Activated CD4-positive, alpha-beta T cell treated with anti-CD3 and anti-CD28 coated beads, Interleukin-2, amount 10 ng/mL, durations not matched to agents 7 days and 5 days (primary cell): ENCODE results near the gene IRF6. TPM values are rescaled to one million over a fixed set of nuclear protein-coding genes. Genes with fewer than 3 reads are reported as not detected.
A peak's percentile ranks its signal among the peaks of the same experiment; 100 is the strongest.
"Not testable (repeated sequence)": the region's sequence is repeated elsewhere in the genome, so short reads cannot be mapped to it uniquely, and the experiment has no call there.

Experiments
- CTCF ChIA-PET: fragments of 350-600 bp; sonication (Branson Sonifier 250); formaldehyde crosslinking; loops from one replicate; lab custom pipeline; 2021; ENCODE audit warnings: antibody characterized with exemption; lab: Charles Lee
- POLR2A ChIA-PET: fragments of 350-600 bp; sonication (Branson Sonifier 250); formaldehyde crosslinking; loops from one replicate; lab custom pipeline; 2021; ENCODE audit warnings: antibody characterized with exemption; lab: Charles Lee
- DNase-seq: peaks from one replicate; pipeline ENCODE4 v3.0.0-alpha.2; 2020
- H3K27ac Mint-ChIP-seq: one replicate; pipeline ENCODE4 v1.8.0; 2021; ENCODE audit warnings: mild to moderate bottlenecking, moderate library complexity, mixed read lengths
- H3K27me3 Mint-ChIP-seq: one replicate; pipeline ENCODE4 v1.8.0; 2021; ENCODE audit warnings: mixed read lengths
- H3K36me3 Mint-ChIP-seq: one replicate; pipeline ENCODE4 v1.8.0; 2021; ENCODE audit warnings: low read depth, mixed read lengths
- H3K4me1 Mint-ChIP-seq: one replicate; pipeline ENCODE4 v1.8.0; 2021; ENCODE audit warnings: mixed read lengths
- H3K4me3 Mint-ChIP-seq: one replicate; pipeline ENCODE4 v1.8.0; 2021; ENCODE audit warnings: mild to moderate bottlenecking, moderate library complexity, mixed read lengths
- H3K9me3 Mint-ChIP-seq: one replicate; pipeline ENCODE4 v1.8.0; 2021; ENCODE audit warnings: mixed read lengths
- total RNA-seq, 2 experiments: library from RNA; stranded (reverse); gene quantifications; one replicate each; pipeline ENCODE4 v1.2.3, GENCODE V29; 2021

IRF6 gene
- total RNA-seq, 2 experiments from 2014 or later = not detected

GRCh38 chr1:209802117-209802779 lies 3.7 kb downstream of the IRF6 start:
- no peak overlapping the region for H3K4me3 Mint-ChIP-seq
- H3K36me3 Mint-ChIP-seq = no peaks in the 10 kb centered on the region
- H3K9me3 Mint-ChIP-seq = no peaks in the 10 kb centered on the region
- H3K4me1 Mint-ChIP-seq = peaks cover 10% of the 10 kb centered on the region
- H3K27ac Mint-ChIP-seq = no peak overlapping the region
- ChIA-PET CTCF (interaction anchor here (1.0 to 2.5 kb wide), 3 partner anchors 9 to 83 kb away, joined by 3 to 10 read pairs (median 3); no protein-coding TSS in a partner anchor), POLR2A (no interaction called here)
- DNase-seq = no peak
- peaks cover 15% of the 10 kb centered on the region for H3K27me3 Mint-ChIP-seq

GRCh38 chr1:209800984-209801834 lies 4.7 kb downstream of the IRF6 start:
- Mint-ChIP-seq H3K4me1 (peaks cover 8% of the 10 kb centered on the region), H3K9me3 (no peaks in the 10 kb centered on the region), H3K36me3 (no peaks in the 10 kb centered on the region), H3K27ac (no peak overlapping the region), H3K4me3 (no peak overlapping the region), H3K27me3 (peaks cover 18% of the 10 kb centered on the region)
- POLR2A ChIA-PET = no interaction called here
- DNase-seq = no peak
- CTCF ChIA-PET = interaction anchor here (1.0 to 2.5 kb wide), 4 partner anchors 10 to 84 kb away, joined by 3 to 10 read pairs (median 4); no protein-coding TSS in a partner anchor

DNA sequence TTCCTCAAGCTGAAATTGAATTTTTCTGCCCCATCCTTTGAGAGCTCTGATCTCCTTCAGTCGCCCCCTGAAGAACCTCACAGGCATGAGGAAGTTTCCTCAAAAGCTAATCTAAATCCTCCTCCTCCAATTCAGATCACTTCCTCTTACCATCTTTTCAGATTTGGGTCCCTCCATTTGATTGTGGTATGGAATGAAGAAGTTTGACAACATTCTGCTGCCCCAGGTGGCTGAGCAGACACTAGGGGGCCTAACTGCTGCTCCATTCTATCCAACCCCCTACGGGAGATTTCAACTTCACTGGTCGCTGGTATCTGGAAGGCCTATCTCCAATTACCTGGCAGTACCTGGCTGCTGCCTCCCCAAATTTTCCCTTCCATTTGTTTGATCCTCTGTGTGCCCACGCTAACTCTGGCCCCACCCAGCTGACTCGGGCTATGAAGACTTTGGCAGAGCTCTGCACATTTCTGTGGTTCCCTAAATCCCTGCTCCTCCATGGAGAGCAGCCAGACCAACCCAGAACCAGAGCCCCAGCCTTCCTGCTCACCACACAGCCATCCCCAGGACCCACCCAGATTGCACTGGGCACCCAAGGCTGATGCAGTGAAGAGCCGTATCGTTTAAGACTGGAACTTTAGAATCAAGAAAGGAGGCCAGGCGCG lies 7.8 kb downstream of the IRF6 start:
- Mint-ChIP-seq H3K4me3 (no peak overlapping the region), H3K27me3 (peaks cover 29% of the 10 kb centered on the region), H3K4me1 (no peaks in the 10 kb centered on the region), H3K9me3 (peaks cover 8% of the 10 kb centered on the region), H3K27ac (no peak overlapping the region), H3K36me3 (no peaks in the 10 kb centered on the region)
- POLR2A ChIA-PET = interaction anchor here (0.6 kb wide), 1 partner anchor 33 kb away, joined by 3 read pairs; no protein-coding TSS in a partner anchor
- DNase-seq = no peak
- CTCF ChIA-PET = interaction anchor here (0.7 to 2.2 kb wide), 5 partner anchors 9 to 25 kb away, joined by 3 to 8 read pairs (median 6); no protein-coding TSS in a partner anchor

GRCh38 chr1:209793711-209794110 lies 12.2 kb downstream of the IRF6 start:
- H3K27ac Mint-ChIP-seq, POLR2A ChIA-PET, H3K36me3 Mint-ChIP-seq, H3K9me3 Mint-ChIP-seq, DNase-seq, H3K4me3 Mint-ChIP-seq: not testable (repeated sequence)
- CTCF ChIA-PET = interaction anchor here (1.2 to 2.6 kb wide), 4 partner anchors 10 to 30 kb away, joined by 3 to 5 read pairs (median 4); partner anchors contain the start of genes C1orf74 and IRF6
- peaks cover 35% of the 10 kb centered on the region for H3K27me3 Mint-ChIP-seq
- peaks cover 14% of the 10 kb centered on the region for H3K4me1 Mint-ChIP-seq

DNA sequence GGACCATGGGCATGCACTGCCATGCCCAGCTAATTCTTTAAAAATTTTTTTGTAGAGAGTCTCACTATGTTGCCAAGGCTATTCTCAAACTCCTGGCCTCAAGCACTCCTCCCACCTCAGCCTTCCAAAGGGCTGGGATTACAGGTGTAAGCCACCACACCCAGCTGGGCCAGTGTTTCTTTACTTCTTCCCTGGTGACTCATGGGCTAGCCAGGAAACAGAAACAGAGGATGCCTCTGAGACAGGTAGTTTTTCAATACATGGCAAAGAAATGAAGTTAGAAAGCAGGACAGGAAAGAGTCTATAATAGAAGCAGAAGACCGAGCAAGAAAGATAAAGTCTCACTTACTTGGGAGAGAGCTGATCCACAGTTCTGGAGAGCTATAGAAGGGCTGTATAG lies 14.0 kb downstream of the IRF6 start:
- no peak for DNase-seq
- Mint-ChIP-seq H3K9me3 (peaks cover 8% of the 10 kb centered on the region), H3K36me3 (peaks cover 2% of the 10 kb centered on the region), H3K27ac (no peak overlapping the region), H3K4me3 (no peak overlapping the region), H3K4me1 (peaks cover 14% of the 10 kb centered on the region), H3K27me3 (peaks cover 38% of the 10 kb centered on the region)
- ChIA-PET POLR2A (no interaction called here), CTCF (interaction anchor here (0.9 to 2.6 kb wide), 4 partner anchors 8 to 36 kb away, joined by 3 to 5 read pairs (median 4); partner anchors contain the start of genes C1orf74, IRF6 and UTP25)

DNA sequence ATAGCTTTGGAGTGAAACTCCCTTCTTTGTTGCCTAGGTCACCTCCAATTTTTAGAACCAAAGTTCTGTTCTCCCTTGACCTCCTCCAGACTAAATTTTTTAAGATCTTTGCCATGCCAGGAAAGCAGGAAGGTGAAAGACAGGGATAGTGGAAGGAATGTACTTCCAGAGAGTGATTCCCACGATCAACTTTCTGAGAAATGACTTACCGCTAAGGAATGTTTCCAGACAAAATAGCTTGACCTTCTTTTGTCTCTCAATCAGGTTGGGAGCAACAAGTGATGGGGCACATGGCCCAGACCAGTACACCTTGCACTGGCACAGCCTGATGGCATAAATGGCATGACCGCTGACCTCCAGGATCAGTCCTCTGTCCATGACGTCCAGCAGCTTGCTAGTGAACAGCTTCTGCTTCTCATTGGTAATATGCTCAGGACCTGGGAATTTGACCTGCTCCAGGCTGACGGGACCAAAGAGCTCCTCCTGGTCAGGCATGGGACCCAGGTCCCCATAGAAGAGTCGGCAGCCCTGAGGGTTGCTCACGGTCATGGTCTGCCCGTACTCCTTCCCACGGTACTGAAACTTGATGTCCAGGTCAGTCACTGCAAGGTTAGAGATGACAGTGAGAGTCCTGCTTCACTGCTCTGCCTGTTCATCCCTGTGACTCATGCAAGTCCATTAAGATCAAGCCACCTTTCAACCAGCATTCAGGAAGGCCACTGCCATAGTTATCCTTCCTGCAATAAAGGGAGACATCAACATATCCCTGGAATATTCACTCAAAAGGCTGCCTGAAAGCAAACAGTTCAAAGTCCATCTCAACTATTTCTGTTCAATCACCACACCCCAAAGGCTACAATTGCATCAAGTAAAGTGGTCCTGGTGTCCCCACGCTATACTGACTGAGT lies 15.4 kb downstream of the IRF6 start:
- ChIA-PET POLR2A (no interaction called here), CTCF (interaction anchor here (1.5 kb wide), 1 partner anchor 16 kb away, joined by 6 read pairs; no protein-coding TSS in a partner anchor)
- H3K36me3 Mint-ChIP-seq = peaks cover 2% of the 10 kb centered on the region
- no peak overlapping the region for H3K27ac Mint-ChIP-seq
- H3K27me3 Mint-ChIP-seq = peaks cover 35% of the 10 kb centered on the region
- H3K4me1 Mint-ChIP-seq = peaks cover 15% of the 10 kb centered on the region
- DNase-seq = no peak
- no peak overlapping the region for H3K4me3 Mint-ChIP-seq
- H3K9me3 Mint-ChIP-seq = peaks cover 8% of the 10 kb centered on the region

DNA sequence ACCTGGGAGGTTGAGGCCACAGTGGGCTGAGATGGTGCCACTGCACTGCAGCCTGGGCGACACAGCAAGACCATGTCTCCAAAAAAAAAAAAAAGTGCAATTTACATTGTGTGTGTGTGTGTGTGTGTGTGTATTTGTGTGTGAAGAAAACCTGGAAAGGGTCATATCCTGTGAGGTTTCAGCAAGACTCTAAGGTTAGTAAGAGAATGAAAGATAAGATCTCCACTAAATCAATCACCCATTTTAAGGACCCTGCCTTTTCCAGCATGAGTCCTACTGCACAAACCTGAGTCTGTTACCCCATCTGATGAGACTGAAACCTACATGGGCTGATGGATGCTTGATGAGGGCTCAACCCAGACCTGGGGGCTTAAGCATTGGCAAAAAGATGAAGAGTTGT lies 16.7 kb downstream of the IRF6 start:
- Mint-ChIP-seq H3K27ac (no peak overlapping the region), H3K4me3 (no peak overlapping the region), H3K9me3 (peaks cover 6% of the 10 kb centered on the region), H3K36me3 (peaks cover 6% of the 10 kb centered on the region), H3K4me1 (peaks cover 26% of the 10 kb centered on the region), H3K27me3 (peaks cover 29% of the 10 kb centered on the region)
- ChIA-PET CTCF (no interaction called here), POLR2A (no interaction called here)
- DNase-seq = no peak

DNA sequence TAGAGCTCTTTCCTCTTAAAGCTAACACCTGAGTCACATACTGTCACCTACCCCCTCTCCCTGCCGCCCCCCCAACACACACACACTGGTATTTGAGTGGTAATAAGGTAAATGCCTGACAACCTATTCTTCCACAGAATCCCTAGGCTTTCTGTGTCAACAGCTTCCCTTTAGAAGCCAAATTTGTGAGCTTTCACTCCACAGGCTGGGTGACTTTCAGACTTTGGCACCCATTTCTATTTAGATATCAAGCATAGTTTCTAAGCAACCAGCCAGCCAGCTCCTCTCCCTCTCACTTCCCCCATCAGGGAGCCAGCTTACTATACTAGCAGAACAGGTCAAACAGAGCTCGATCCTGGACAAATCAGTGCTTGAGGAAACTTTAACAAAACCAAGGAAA lies 18.4 kb downstream of the IRF6 start:
- DNase-seq = no peak
- ChIA-PET CTCF (interaction anchor here (0.7 to 2.2 kb wide), 8 partner anchors 8 to 59 kb away, joined by 3 to 9 read pairs (median 4); partner anchors contain the start of gene UTP25), POLR2A (no interaction called here)
- no peaks in the 10 kb centered on the region for H3K9me3 Mint-ChIP-seq
- H3K4me3 Mint-ChIP-seq = no peak overlapping the region
- peaks cover 16% of the 10 kb centered on the region for H3K27me3 Mint-ChIP-seq
- H3K36me3 Mint-ChIP-seq = peaks cover 9% of the 10 kb centered on the region
- peaks cover 41% of the 10 kb centered on the region for H3K4me1 Mint-ChIP-seq
- no peak overlapping the region for H3K27ac Mint-ChIP-seq

DNA sequence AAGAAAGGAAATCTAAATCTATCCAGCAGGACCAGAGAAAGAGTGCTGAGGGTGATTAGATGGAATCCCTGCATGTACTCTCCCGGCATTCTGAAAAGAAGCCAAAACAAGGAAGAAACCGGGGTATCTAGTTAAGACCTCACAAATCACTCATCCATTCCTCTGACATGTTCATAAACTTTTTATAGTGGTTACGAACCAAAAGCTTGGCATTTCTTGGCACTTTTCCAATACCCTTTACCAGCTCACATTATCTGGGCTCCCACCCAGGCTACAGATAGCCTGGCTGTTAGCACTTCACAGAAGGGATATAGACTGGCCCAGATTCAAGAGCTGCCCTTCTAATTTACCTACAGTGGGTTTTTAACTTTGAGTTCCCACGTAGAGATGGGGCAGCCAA lies 19.8 kb downstream of the IRF6 start:
- H3K36me3 Mint-ChIP-seq = peaks cover 21% of the 10 kb centered on the region
- no peak overlapping the region for H3K4me3 Mint-ChIP-seq
- H3K9me3 Mint-ChIP-seq = no peaks in the 10 kb centered on the region
- no peak overlapping the region for H3K27ac Mint-ChIP-seq
- no peak for DNase-seq
- POLR2A ChIA-PET = no interaction called here
- H3K4me1 Mint-ChIP-seq = peaks cover 44% of the 10 kb centered on the region
- peaks cover 7% of the 10 kb centered on the region for H3K27me3 Mint-ChIP-seq
- CTCF ChIA-PET = interaction anchor here (0.7 to 2.2 kb wide), 4 partner anchors 9 to 37 kb away, joined by 3 to 9 read pairs (median 4); partner anchors contain the start of gene TRAF3IP3

GRCh38 chr1:209785592-209785991 lies 20.4 kb downstream of the IRF6 start:
- Mint-ChIP-seq H3K4me3 (no peak overlapping the region), H3K9me3 (no peaks in the 10 kb centered on the region), H3K27ac (peak overlapping the region; percentile 92), H3K27me3 (peaks cover 3% of the 10 kb centered on the region), H3K36me3 (peaks cover 25% of the 10 kb centered on the region), H3K4me1 (peaks cover 44% of the 10 kb centered on the region)
- DNase-seq = no peak
- ChIA-PET POLR2A (no interaction called here), CTCF (interaction anchor here (1.1 to 1.7 kb wide), 4 partner anchors 11 to 33 kb away, joined by 3 to 5 read pairs (median 4); partner anchors contain the start of gene TRAF3IP3)
